Smooth muscle cell of the pulmonary artery (primary cell): ENCODE measurements around the gene CLCN6. TPM values are rescaled to one million over a fixed set of nuclear protein-coding genes. Genes with fewer than 3 reads are reported as not detected.

Experiments
- total RNA-seq: library from RNA; depleted of rRNA; stranded (reverse); fragments of >200 nt; gene quantifications from 2 replicates; pipeline ENCODE4 v1.2.3, GENCODE V29; 2014

The CLCN6 gene, protein sequence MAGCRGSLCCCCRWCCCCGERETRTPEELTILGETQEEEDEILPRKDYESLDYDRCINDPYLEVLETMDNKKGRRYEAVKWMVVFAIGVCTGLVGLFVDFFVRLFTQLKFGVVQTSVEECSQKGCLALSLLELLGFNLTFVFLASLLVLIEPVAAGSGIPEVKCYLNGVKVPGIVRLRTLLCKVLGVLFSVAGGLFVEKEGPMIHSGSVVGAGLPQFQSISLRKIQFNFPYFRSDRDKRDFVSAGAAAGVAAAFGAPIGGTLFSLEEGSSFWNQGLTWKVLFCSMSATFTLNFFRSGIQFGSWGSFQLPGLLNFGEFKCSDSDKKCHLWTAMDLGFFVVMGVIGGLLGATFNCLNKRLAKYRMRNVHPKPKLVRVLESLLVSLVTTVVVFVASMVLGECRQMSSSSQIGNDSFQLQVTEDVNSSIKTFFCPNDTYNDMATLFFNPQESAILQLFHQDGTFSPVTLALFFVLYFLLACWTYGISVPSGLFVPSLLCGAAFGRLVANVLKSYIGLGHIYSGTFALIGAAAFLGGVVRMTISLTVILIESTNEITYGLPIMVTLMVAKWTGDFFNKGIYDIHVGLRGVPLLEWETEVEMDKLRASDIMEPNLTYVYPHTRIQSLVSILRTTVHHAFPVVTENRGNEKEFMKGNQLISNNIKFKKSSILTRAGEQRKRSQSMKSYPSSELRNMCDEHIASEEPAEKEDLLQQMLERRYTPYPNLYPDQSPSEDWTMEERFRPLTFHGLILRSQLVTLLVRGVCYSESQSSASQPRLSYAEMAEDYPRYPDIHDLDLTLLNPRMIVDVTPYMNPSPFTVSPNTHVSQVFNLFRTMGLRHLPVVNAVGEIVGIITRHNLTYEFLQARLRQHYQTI
- 9.0 and 13.1 TPM in 2 replicates for total RNA-seq

DNA sequence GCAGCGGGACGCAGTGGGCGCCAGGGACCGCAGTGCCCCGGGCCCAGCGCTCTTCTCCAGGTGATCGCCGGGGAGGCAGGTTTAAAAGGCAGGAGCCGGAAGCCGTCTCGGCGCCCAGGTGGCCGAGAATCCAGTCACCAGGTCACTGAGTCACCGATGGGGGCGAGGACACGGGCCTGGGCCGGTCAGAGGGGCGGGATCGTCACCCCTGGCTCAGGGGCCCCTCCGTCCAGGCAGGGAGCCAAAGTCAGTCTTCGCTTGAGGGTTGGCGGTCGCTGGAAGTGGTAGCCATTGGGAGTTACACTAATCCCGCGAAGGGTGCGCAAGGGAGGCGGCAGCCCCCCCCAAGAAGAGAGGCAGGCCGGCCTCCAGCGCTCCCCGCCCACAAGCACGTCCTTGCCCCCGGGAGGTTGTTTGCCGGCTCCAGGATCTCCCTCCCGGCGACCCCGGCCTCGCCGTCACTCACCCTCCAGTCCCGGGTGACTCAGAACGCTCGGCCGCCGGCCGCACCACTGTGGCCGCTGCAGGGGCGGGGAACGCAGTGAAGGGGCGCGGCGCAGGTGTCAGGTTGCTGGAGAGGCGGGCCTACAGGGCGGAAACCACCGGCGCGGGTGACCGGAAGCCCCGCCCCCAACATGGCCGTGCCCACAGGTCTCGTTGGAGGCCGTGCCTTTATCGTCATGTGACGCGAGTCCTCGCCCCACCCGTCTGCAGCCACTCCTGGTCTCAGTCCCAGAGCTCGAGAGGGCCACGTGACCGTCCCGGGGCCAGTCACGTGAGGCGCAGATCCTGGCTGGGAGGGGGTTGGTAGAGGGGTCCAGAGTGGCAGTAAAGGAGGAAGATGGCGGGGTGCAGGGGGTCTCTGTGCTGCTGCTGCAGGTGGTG is at the start of gene CLCN6, which contains the start of gene MTHFR:
TSS of gene CLCN6 (plus strand) at position 770 of the 885 bp plus-strand sequence. CDS start at position 842, 72 bp downstream.
TSS of gene MTHFR (minus strand) at position 543 of the 885 bp plus-strand sequence. CDS start 2,848 bp downstream, outside the sequence.

DNA sequence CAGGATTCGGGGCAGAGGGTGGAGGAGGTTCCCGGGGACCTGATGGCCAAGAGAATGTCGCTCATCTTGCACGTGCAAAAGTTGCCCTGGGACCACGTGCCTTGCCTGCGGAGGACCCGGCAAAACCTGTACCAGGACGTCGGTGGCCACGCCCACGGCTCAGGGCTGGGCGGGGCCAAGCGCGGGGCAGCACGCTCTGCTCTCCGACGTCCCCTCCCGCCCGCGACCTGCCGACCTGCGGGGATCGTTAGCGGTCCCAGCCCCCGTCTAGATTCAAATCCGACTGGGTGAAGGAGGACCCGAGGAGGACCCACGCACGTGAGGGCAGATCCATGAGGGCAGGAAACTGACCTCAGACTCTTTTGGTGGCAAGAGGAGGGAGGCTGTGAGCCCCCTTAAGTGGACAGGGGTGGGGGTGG is 44.0 kb upstream of the CLCN6 start, which contains the start of gene C1orf167:
TSS of gene C1orf167 (plus strand) at position 206 of the 419 bp plus-strand sequence. CDS start 2,208 bp downstream, outside the sequence.

DNA sequence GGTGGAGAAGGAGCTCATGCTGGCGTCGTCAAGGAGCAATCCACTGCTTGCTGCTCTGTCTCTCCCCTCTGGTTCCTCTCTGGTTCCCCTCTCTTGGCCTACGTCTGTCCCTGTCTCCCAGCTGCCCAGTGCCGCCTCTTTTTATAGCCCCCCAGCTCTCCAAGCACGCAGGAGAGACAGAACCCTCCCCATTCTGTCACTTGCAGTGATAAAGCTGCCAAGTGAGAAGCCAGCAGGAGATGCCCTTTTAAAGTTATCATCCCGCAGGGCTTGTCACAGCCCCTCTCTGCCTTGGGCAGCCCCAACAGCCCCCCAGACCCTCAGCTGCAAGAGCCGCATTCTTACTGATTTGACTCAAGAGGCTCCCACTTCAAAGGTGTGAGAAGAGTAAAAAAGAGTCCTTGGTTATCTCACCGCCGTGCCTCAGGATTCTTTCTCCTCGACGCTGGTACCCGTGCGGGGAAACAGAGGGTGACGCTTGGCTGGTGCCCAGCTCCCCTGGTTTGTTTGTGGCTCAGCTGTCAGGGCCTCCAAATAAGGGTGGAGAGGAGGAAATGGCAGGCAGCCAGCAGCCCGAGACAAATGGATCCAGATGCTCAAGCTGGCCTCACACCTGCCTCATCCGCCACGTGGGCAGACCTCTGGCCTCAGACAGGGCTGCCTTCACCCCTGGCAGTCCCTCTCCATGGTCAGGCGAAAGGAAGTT is 41.8 kb downstream of the CLCN6 start, which contains the start of gene NPPA:
TSS of gene NPPA (minus strand) at position 117 of the 706 bp plus-strand sequence. CDS start at position 18, 99 bp downstream.

DNA sequence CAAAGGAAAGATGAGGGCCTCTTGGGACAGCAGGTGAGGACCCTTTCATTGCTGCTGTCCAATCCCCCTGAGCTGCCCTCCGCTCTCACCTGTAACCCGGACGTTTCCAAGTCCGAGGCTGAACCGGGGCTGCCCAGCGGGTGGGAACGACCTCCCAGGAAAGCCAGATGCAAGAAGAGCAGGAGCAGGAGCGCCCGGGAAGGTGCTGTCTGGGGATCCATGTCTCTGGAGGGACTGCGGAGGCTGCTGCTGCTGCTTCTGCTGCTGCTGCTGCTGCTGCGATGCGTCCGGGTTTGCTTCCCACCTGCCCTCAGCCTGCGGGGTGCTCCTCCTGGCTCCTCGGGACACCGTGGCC is 52.6 kb downstream of the CLCN6 start, which contains the start of gene NPPB:
TSS of gene NPPB (minus strand) at position 333 of the 355 bp plus-strand sequence. CDS start at position 221, 112 bp downstream.

Other genes starting within 250 kb of the CLCN6 start
- gene FBXO2, start 151.8 kb upstream of the CLCN6 start, total RNA-seq: 1.4 and 3.4 TPM in 2 replicates
- gene FBXO44, start 151.3 kb upstream of the CLCN6 start, total RNA-seq: 13.8 and 14.5 TPM in 2 replicates
- 2.9 and 7.4 TPM in 2 replicates for gene FBXO6, start 142.0 kb upstream of the CLCN6 start, total RNA-seq
- 31.2 and 36.8 TPM in 2 replicates for gene MAD2L2, start 125.0 kb upstream of the CLCN6 start, total RNA-seq
- 0.69 and 0.72 TPM in 2 replicates for gene DRAXIN, start 114.5 kb upstream of the CLCN6 start, total RNA-seq
- 43.4 and 59.9 TPM in 2 replicates for gene AGTRAP, start 70.1 kb upstream of the CLCN6 start, total RNA-seq
- 0.20 TPM in 2 replicates for gene C1orf167, start 44.0 kb upstream of the CLCN6 start, total RNA-seq
- 36.9 and 39.1 TPM in 2 replicates for gene MTHFR, start 227 bp upstream of the CLCN6 start, total RNA-seq
- gene NPPA, start 41.6 kb downstream of the CLCN6 start, total RNA-seq: not detected in 2 replicates
- not detected in 2 replicates for gene NPPB, start 52.8 kb downstream of the CLCN6 start, total RNA-seq
- gene KIAA2013, start 120.2 kb downstream of the CLCN6 start, total RNA-seq: 105 and 126 TPM in 2 replicates
- 1,597 and 1,997 TPM in 2 replicates for gene PLOD1, start 128.5 kb downstream of the CLCN6 start, total RNA-seq
- 65.7 and 79.8 TPM in 2 replicates for gene MFN2, start 174.3 kb downstream of the CLCN6 start, total RNA-seq
- gene MIIP, start 213.3 kb downstream of the CLCN6 start, total RNA-seq: 11.8 and 20.2 TPM in 2 replicates